ENCODE data around the gene WSCD2.

Gene WSCD2

GRCh38 chr12:108109954-108110353 is 19.1 kb upstream of the WSCD2 start:
- Histone ChIP-seq H3K4me2 (ENCODE audit: low read length) (no peak overlapping the region), H3K27me3 (ENCODE audit: control insufficient read depth, insufficient read depth, low read length) (no peaks in the 10 kb centered on the region), H3K9me3 (replicated peaks; ENCODE audit: low read length) (no peaks in the 10 kb centered on the region), H3K36me3 (ENCODE audit: insufficient read depth, low read length) (no peaks in the 10 kb centered on the region), H3K4me3 (ENCODE audit: low read length) (no peak overlapping the region), H3K4me1 (ENCODE audit: control insufficient read depth, insufficient read depth, low read length) (no peaks in the 10 kb centered on the region), H3K9ac (ENCODE audit: low read depth, low read length) (no peak overlapping the region)

GRCh38 chr12:108110844-108111243 is 18.2 kb upstream of the WSCD2 start:
- Histone ChIP-seq H3K9ac (ENCODE audit: low read depth, low read length) (no peak overlapping the region), H3K27me3 (ENCODE audit: control insufficient read depth, insufficient read depth, low read length) (no peaks in the 10 kb centered on the region), H3K36me3 (ENCODE audit: insufficient read depth, low read length) (no peaks in the 10 kb centered on the region), H3K4me2 (ENCODE audit: low read length) (no peak overlapping the region), H3K9me3 (replicated peaks; ENCODE audit: low read length) (no peaks in the 10 kb centered on the region), H3K4me1 (ENCODE audit: control insufficient read depth, insufficient read depth, low read length) (no peaks in the 10 kb centered on the region), H3K4me3 (ENCODE audit: low read length) (no peak overlapping the region)

GRCh38 chr12:108112832-108113556 is 16.1 kb upstream of the WSCD2 start:
- no peaks in the 10 kb centered on the region for H3K9me3 ChIP-seq (replicated peaks; ENCODE audit: low read length)
- H3K4me2 ChIP-seq (ENCODE audit: low read length) = no peak overlapping the region
- no peaks in the 10 kb centered on the region for H3K4me1 ChIP-seq (ENCODE audit: control insufficient read depth, insufficient read depth, low read length)
- no peak overlapping the region for H3K9ac ChIP-seq (ENCODE audit: low read depth, low read length)
- no peak overlapping the region for H3K4me3 ChIP-seq (ENCODE audit: low read length)
- H3K36me3 ChIP-seq (ENCODE audit: insufficient read depth, low read length) = no peaks in the 10 kb centered on the region
- no peaks in the 10 kb centered on the region for H3K27me3 ChIP-seq (ENCODE audit: control insufficient read depth, insufficient read depth, low read length)

- no peak overlapping the region for H3K9ac ChIP-seq (ENCODE audit: low read depth, low read length)
Observed at GRCh38 chr12:108115123-108116121, 13.7 kb upstream of the WSCD2 start.

GRCh38 chr12:108116254-108116653 is 12.8 kb upstream of the WSCD2 start:
- Histone ChIP-seq H3K9ac (ENCODE audit: low read depth, low read length) (no peak overlapping the region), H3K36me3 (ENCODE audit: insufficient read depth, low read length) (no peaks in the 10 kb centered on the region), H3K27me3 (ENCODE audit: control insufficient read depth, insufficient read depth, low read length) (no peaks in the 10 kb centered on the region), H3K4me1 (ENCODE audit: control insufficient read depth, insufficient read depth, low read length) (no peaks in the 10 kb centered on the region), H3K9me3 (replicated peaks; ENCODE audit: low read length) (no peaks in the 10 kb centered on the region), H3K4me3 (ENCODE audit: low read length) (no peak overlapping the region), H3K4me2 (ENCODE audit: low read length) (no peak overlapping the region)

More at GRCh38 chr12:108115123-108116121, 13.7 kb upstream of the WSCD2 start:
- H3K9me3 ChIP-seq (replicated peaks; ENCODE audit: low read length) = no peaks in the 10 kb centered on the region
- H3K4me1 ChIP-seq (ENCODE audit: control insufficient read depth, insufficient read depth, low read length) = no peaks in the 10 kb centered on the region
- no peak overlapping the region for H3K4me3 ChIP-seq (ENCODE audit: low read length)
- H3K4me2 ChIP-seq (ENCODE audit: low read length) = no peak overlapping the region
- H3K27me3 ChIP-seq (ENCODE audit: control insufficient read depth, insufficient read depth, low read length) = no peaks in the 10 kb centered on the region
- H3K36me3 ChIP-seq (ENCODE audit: insufficient read depth, low read length) = no peaks in the 10 kb centered on the region

GRCh38 chr12:108116699-108117098 is 12.4 kb upstream of the WSCD2 start:
- no peak overlapping the region for H3K4me3 ChIP-seq (ENCODE audit: low read length)
- H3K36me3 ChIP-seq (ENCODE audit: insufficient read depth, low read length) = no peaks in the 10 kb centered on the region
- no peak overlapping the region for H3K9ac ChIP-seq (ENCODE audit: low read depth, low read length)
- H3K4me1 ChIP-seq (ENCODE audit: control insufficient read depth, insufficient read depth, low read length) = no peaks in the 10 kb centered on the region
- H3K9me3 ChIP-seq (replicated peaks; ENCODE audit: low read length) = no peaks in the 10 kb centered on the region
- no peak overlapping the region for H3K4me2 ChIP-seq (ENCODE audit: low read length)
- H3K27me3 ChIP-seq (ENCODE audit: control insufficient read depth, insufficient read depth, low read length) = no peaks in the 10 kb centered on the region

- H3K4me1 ChIP-seq (ENCODE audit: control insufficient read depth, insufficient read depth, low read length) = no peaks in the 10 kb centered on the region
- no peak overlapping the region for H3K4me2 ChIP-seq (ENCODE audit: low read length)
- no peaks in the 10 kb centered on the region for H3K36me3 ChIP-seq (ENCODE audit: insufficient read depth, low read length)
- H3K9me3 ChIP-seq (replicated peaks; ENCODE audit: low read length) = no peaks in the 10 kb centered on the region
- H3K27me3 ChIP-seq (ENCODE audit: control insufficient read depth, insufficient read depth, low read length) = no peaks in the 10 kb centered on the region
- no peak overlapping the region for H3K4me3 ChIP-seq (ENCODE audit: low read length)
- no peak overlapping the region for H3K9ac ChIP-seq (ENCODE audit: low read depth, low read length)
Observed at GRCh38 chr12:108117163-108117849, 11.8 kb upstream of the WSCD2 start.

GRCh38 chr12:108117902-108118301 is 11.2 kb upstream of the WSCD2 start:
- H3K9me3 ChIP-seq (replicated peaks; ENCODE audit: low read length) = no peaks in the 10 kb centered on the region
- H3K36me3 ChIP-seq (ENCODE audit: insufficient read depth, low read length) = no peaks in the 10 kb centered on the region
- H3K9ac ChIP-seq (ENCODE audit: low read depth, low read length) = no peak overlapping the region
- no peak overlapping the region for H3K4me2 ChIP-seq (ENCODE audit: low read length)
- H3K4me3 ChIP-seq (ENCODE audit: low read length) = no peak overlapping the region
- no peaks in the 10 kb centered on the region for H3K27me3 ChIP-seq (ENCODE audit: control insufficient read depth, insufficient read depth, low read length)
- H3K4me1 ChIP-seq (ENCODE audit: control insufficient read depth, insufficient read depth, low read length) = no peaks in the 10 kb centered on the region

- no peaks in the 10 kb centered on the region for H3K4me1 ChIP-seq (ENCODE audit: control insufficient read depth, insufficient read depth, low read length)
- H3K36me3 ChIP-seq (ENCODE audit: insufficient read depth, low read length) = no peaks in the 10 kb centered on the region
- H3K9ac ChIP-seq (ENCODE audit: low read depth, low read length) = no peak overlapping the region
- H3K9me3 ChIP-seq (replicated peaks; ENCODE audit: low read length) = no peaks in the 10 kb centered on the region
- H3K4me2 ChIP-seq (ENCODE audit: low read length) = no peak overlapping the region
- H3K27me3 ChIP-seq (ENCODE audit: control insufficient read depth, insufficient read depth, low read length) = no peaks in the 10 kb centered on the region
- no peak overlapping the region for H3K4me3 ChIP-seq (ENCODE audit: low read length)
Observed at GRCh38 chr12:108119126-108119973, 9.7 kb upstream of the WSCD2 start.

GRCh38 chr12:108119974-108120862 is 8.9 kb upstream of the WSCD2 start:
- H3K9me3 ChIP-seq (replicated peaks; ENCODE audit: low read length) = no peaks in the 10 kb centered on the region
- H3K36me3 ChIP-seq (ENCODE audit: insufficient read depth, low read length) = no peaks in the 10 kb centered on the region
- no peak overlapping the region for H3K9ac ChIP-seq (ENCODE audit: low read depth, low read length)
- H3K4me2 ChIP-seq (ENCODE audit: low read length) = no peak overlapping the region
- no peak overlapping the region for H3K4me3 ChIP-seq (ENCODE audit: low read length)
- no peaks in the 10 kb centered on the region for H3K27me3 ChIP-seq (ENCODE audit: control insufficient read depth, insufficient read depth, low read length)
- no peaks in the 10 kb centered on the region for H3K4me1 ChIP-seq (ENCODE audit: control insufficient read depth, insufficient read depth, low read length)

All from skeletal muscle satellite cell (primary cell).